Stimulated activated memory B cell treated with anti-CD40 and anti-IgM and Interleukin-4, amounts not matched to agents 10 μg/mL and 1 μg/mL and 100 μg/mL, for 72 hours (primary cell): ENCODE measurements around the gene OR8A1.

Experiments used
- ATAC-seq: fragments of 150-1000 bp; cut with Tn5 transposase; 2 replicates; pipeline ENCODE4 v1.10.0; 2021
- H3K27ac Mint-ChIP-seq: one replicate; pipeline ENCODE4 v1.8.0; 2022; ENCODE audit warnings: mild to moderate bottlenecking, mixed read lengths
- H3K27me3 Mint-ChIP-seq: one replicate; pipeline ENCODE4 v1.8.0; 2022; ENCODE audit warnings: mixed read lengths
- H3K36me3 Mint-ChIP-seq: one replicate; pipeline ENCODE4 v1.8.0; 2022; ENCODE audit warnings: mixed read lengths
- H3K4me1 Mint-ChIP-seq: one replicate; pipeline ENCODE4 v1.8.0; 2022; ENCODE audit warnings: mixed read lengths
- H3K4me3 Mint-ChIP-seq: one replicate; pipeline ENCODE4 v1.8.0; 2022; ENCODE audit warnings: mild to moderate bottlenecking, moderate library complexity, mixed read lengths
- H3K9me3 Mint-ChIP-seq: one replicate; pipeline ENCODE4 v1.8.0; 2022; ENCODE audit warnings: mixed read lengths

The OR8A1 gene

DNA sequence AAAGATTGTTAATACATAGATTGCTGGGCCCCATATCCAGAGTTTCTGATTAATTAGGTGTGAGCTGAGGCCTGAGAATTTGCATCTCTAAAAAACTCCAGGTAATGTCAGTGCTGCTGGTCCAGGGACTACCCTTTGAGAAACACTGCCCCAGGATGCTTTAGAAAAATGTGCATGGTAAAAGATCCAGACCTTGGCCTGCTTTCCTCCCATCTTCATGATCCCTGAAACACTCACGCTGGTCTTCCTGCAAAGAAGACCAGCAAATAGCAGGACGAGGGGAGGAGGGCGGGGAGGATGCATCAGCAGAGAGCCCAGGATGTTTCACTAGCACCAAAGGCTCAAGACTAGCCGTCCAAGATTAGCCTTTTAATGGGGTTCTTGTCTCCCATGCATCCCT, at the start of gene OR8A1:
Gene OR8A1 (plus strand): TSS at position 301 of the 400 bp plus-strand sequence. CDS start 123 bp downstream, outside the sequence.
- no peak within 1 kb of the TSS for H3K27ac Mint-ChIP-seq
- no peaks in the 10 kb centered on the region for H3K9me3 Mint-ChIP-seq
- ATAC-seq, result no peak
- peaks cover 11% of the 10 kb centered on the region for H3K4me1 Mint-ChIP-seq
- H3K36me3 Mint-ChIP-seq, result no peaks in the 10 kb centered on the region
- H3K4me3 Mint-ChIP-seq, result no peak within 1 kb of the TSS
- H3K27me3 Mint-ChIP-seq, result peaks cover 34% of the 10 kb centered on the region

DNA sequence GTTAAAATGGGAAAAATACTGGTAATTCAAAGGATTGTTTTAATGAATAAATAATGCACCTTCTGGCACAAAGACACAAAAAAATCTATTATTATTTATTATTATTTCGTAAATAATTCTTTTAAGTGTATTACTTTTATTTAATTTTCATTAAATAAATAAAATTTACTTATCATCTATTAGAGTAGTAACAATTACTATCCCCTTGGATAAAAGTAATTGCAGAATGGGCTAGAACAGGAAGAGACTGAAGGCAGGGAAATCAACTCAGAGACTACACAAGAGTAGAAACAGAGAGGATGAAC, 49.3 kb upstream of the OR8A1 start:
- no peak overlapping the region for H3K4me3 Mint-ChIP-seq
- no peaks in the 10 kb centered on the region for H3K4me1 Mint-ChIP-seq
- H3K9me3 Mint-ChIP-seq, result no peaks in the 10 kb centered on the region

DNA sequence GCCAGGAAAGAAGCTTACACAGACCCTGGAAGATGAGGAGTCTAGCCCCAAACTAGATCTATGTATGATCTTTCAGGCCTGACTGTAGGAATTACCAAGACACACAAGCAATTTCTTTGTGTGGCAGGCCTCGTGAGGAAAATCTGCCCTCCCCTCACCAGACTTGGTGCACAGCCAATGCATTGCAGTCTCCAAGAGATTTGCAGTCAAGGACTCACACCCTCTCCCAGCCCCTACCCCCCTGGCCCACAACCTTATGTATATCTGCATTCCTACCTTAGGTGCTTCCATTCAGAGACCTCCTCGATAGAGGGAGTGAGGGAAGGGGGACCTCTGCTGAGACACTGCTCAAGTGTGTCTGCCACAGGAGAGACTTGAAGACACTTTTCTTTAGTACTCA, 36.2 kb upstream of the OR8A1 start:
- no peak for ATAC-seq
- H3K27me3 Mint-ChIP-seq, result peaks cover 53% of the 10 kb centered on the region
- H3K4me3 Mint-ChIP-seq, result no peak overlapping the region
- no peaks in the 10 kb centered on the region for H3K4me1 Mint-ChIP-seq
- H3K9me3 Mint-ChIP-seq, result peaks cover 7% of the 10 kb centered on the region
- H3K36me3 Mint-ChIP-seq, result no peaks in the 10 kb centered on the region
- H3K27ac Mint-ChIP-seq, result no peak overlapping the region

More for the DNA sequence above, 49.3 kb upstream of the OR8A1 start:
- Mint-ChIP-seq H3K27ac (no peak overlapping the region), H3K27me3 (peaks cover 11% of the 10 kb centered on the region), H3K36me3 (no peaks in the 10 kb centered on the region)
- no peak for ATAC-seq

DNA sequence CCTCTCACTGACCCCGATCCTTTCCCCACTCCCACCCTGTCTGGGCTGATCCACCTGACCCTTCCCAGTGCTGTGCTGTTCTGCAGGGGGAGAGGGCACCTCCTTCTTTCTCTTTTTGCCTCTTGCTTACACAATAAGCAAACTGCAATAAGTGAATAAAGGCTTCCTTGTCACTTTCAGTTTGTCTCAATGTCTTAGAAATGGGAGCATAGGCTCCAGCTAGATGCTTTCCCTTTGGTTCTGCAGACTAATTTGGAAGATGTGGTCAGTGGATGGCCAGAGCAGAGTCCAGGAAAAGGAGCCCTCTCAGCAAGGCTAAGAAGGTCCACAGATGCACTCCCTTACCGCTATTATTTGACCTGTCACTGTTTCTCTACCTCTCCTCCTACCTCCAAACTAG, 35.7 kb upstream of the OR8A1 start:
- no peaks in the 10 kb centered on the region for H3K36me3 Mint-ChIP-seq
- peaks cover 53% of the 10 kb centered on the region for H3K27me3 Mint-ChIP-seq
- peaks cover 3% of the 10 kb centered on the region for H3K9me3 Mint-ChIP-seq
- no peak overlapping the region for H3K27ac Mint-ChIP-seq
- no peak overlapping the region for H3K4me3 Mint-ChIP-seq
- no peak for ATAC-seq
- no peaks in the 10 kb centered on the region for H3K4me1 Mint-ChIP-seq

DNA sequence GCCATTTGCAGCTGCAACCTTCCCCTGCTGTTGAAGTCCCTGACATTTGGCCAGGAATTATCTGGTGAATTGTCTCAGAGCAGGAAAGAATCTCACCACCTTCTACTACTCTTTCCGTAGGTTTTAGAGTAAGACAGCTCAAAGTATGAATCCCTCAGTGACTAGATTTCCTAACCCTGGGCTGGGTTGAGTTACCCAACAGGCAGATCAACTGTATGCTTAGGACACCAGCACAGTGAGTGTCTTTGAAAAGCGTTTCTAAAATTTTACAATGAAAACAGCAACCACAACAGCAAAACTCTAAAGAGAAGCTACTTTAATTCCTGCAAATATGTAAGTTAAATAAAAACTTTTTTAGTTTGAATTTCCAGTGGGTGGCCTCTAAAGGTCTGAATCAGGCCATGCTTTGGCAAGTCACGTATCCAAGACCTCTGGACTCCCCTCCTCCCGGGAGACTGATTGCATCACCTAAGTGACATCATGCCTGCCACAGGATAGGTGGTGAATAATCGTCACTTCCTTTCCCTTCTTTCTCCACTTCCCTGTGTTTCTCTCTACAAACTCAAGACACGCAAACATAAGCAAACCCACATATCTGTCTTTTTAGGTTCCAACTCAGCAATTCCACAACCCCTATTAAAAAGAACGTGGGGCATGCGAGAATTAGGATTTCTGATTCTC, 34.1 kb upstream of the OR8A1 start:
- H3K9me3 Mint-ChIP-seq, result no peaks in the 10 kb centered on the region
- no peaks in the 10 kb centered on the region for H3K4me1 Mint-ChIP-seq
- peaks cover 59% of the 10 kb centered on the region for H3K27me3 Mint-ChIP-seq
- H3K27ac Mint-ChIP-seq, result no peak overlapping the region
- no peak overlapping the region for H3K4me3 Mint-ChIP-seq
- no peak for ATAC-seq
- no peaks in the 10 kb centered on the region for H3K36me3 Mint-ChIP-seq

DNA sequence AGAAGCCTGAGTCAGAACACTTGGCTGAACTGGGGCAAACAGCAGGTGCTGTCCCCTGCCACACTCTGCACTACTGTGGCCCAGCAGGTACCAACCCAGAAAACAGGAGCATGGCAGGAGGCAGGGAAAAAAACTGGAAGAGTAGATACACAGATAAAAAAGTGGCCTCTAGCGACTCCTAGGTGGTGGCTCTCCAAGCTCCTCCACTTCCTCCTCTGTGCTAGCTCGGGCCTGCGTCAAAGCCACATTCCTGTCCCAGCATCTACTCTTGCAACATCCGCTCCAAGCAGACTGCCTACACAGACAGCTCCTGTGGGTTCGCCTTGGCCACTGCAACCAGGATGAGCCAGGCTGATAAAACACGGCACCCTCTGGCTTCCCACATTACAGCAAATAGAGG, 33.3 kb upstream of the OR8A1 start:
- H3K36me3 Mint-ChIP-seq, result no peaks in the 10 kb centered on the region
- H3K27ac Mint-ChIP-seq, result no peak overlapping the region
- no peaks in the 10 kb centered on the region for H3K9me3 Mint-ChIP-seq
- H3K27me3 Mint-ChIP-seq, result peaks cover 59% of the 10 kb centered on the region
- ATAC-seq, result no peak
- H3K4me3 Mint-ChIP-seq, result no peak overlapping the region
- no peaks in the 10 kb centered on the region for H3K4me1 Mint-ChIP-seq

DNA sequence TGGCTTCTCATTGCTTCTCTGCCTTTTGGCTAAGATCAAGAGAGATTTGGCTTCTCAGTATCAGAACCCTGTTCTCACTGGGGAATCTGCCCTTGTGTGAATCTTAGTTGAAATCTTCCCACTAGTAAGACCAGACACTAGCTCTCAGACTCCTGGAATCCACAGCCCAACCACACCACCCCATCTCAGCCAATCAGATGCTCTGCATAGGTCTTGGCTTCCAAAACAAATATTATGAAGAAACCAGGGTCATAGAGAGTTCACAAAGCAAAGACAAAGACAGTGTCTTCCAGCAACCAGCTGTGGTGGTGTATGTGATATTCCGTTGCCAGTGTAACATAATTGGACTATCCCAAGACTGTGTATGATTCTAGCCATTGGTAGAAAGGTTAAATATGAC, 31.8 kb upstream of the OR8A1 start:
- Mint-ChIP-seq H3K9me3 (peaks cover under 1% of the 10 kb centered on the region), H3K27ac (no peak overlapping the region), H3K4me1 (no peaks in the 10 kb centered on the region), H3K4me3 (no peak overlapping the region), H3K36me3 (no peaks in the 10 kb centered on the region), H3K27me3 (peaks cover 53% of the 10 kb centered on the region)
- no peak for ATAC-seq

DNA sequence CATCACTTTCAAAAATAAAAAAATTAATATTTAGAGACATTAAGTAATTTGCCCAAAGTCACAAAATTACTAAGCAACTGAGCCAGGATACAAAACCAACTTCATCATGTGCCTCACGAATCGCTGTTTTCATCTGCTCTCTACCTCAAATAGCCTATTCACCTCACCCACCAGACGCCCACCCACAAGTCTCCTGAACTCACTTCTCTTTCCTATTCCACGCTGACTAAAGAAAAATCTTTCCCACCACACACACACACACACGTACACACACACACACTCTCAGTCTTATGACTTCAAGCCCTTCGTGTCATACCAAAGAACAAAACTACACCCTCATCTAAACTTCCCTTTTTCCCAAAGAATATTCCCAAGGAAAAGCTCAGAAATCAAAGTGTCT, 28.6 kb upstream of the OR8A1 start:
- peaks cover 2% of the 10 kb centered on the region for H3K9me3 Mint-ChIP-seq
- no peak overlapping the region for H3K4me3 Mint-ChIP-seq
- H3K36me3 Mint-ChIP-seq, result no peaks in the 10 kb centered on the region
- H3K27ac Mint-ChIP-seq, result no peak overlapping the region
- H3K27me3 Mint-ChIP-seq, result peaks cover 45% of the 10 kb centered on the region
- H3K4me1 Mint-ChIP-seq, result no peaks in the 10 kb centered on the region
- no peak for ATAC-seq

DNA sequence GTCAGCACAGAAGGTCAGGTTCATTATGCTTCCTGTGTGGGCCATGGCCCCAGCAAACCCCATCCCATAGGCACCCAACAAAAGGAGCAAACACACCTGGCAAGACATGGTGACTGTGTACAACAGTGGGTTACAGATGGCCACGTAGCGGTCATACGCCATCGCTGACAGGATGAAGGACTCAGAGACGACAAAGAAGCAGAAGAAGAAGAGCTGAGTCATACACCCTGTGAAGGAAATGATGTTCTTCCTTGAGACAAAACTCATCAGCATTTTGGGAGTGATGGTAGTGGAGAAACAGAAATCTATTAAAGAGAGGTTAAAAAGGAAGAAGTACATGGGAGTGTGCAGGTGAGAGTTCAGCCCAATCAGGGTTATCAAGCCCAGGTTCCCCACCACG, 26.7 kb upstream of the OR8A1 start:
- ATAC-seq, result no peak
- Mint-ChIP-seq H3K9me3 (peaks cover 2% of the 10 kb centered on the region), H3K4me1 (no peaks in the 10 kb centered on the region), H3K27me3 (peaks cover 40% of the 10 kb centered on the region), H3K4me3 (no peak overlapping the region), H3K36me3 (no peaks in the 10 kb centered on the region), H3K27ac (no peak overlapping the region)

DNA sequence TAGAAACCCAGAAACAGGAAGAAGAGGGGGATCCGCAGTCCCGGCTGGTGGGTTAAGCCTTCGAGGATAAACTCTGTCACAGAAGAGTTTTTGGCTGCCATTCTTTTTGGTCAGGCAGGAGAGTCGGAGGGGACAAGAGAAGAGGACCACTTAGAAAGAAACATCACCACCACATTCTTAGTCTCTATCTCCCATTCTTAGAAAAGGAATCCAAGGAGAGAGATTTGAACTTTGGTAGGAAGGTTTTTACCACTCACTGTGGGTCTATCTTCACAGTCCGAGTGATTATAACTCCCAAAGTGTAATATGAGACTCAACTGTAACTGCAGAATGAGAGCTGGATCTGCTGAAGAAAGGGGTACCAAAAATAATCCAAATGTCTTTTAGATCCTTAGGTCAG, 26.2 kb upstream of the OR8A1 start, which contains the start of gene OR8B12:
Gene OR8B12 (minus strand): TSS at position 101 of the 400 bp plus-strand sequence. CDS start 0 bp downstream, at position 101.
- H3K4me3 Mint-ChIP-seq, result no peak within 1 kb of the TSS
- no peak for ATAC-seq
- peaks cover 40% of the 10 kb centered on the region for H3K27me3 Mint-ChIP-seq
- peaks cover 2% of the 10 kb centered on the region for H3K9me3 Mint-ChIP-seq
- H3K36me3 Mint-ChIP-seq, result no peaks in the 10 kb centered on the region
- H3K27ac Mint-ChIP-seq, result no peak within 1 kb of the TSS
- H3K4me1 Mint-ChIP-seq, result no peaks in the 10 kb centered on the region

DNA sequence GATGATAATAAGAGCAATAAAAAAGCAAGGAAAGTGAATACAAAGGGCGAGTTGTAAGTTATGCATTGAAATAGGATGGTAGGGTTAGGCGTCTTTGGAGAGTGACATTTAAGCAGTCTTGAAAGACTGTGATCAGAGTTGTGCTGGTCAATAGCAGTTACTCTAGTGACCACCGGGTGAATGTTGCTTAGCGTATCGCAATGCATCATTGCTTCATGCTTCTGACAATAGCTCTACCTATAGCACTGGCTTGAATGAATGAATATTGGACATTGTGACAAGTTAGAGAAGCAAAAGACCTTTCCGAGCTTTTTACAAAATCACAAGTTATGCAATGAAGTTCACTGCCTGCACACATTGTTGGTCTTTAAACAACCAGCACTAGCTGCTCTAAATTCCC, 18.6 kb upstream of the OR8A1 start:
- Mint-ChIP-seq H3K4me1 (no peaks in the 10 kb centered on the region), H3K9me3 (peaks cover 8% of the 10 kb centered on the region), H3K27ac (no peak overlapping the region), H3K36me3 (no peaks in the 10 kb centered on the region), H3K4me3 (no peak overlapping the region), H3K27me3 (peaks cover 3% of the 10 kb centered on the region)
- no peak for ATAC-seq

DNA sequence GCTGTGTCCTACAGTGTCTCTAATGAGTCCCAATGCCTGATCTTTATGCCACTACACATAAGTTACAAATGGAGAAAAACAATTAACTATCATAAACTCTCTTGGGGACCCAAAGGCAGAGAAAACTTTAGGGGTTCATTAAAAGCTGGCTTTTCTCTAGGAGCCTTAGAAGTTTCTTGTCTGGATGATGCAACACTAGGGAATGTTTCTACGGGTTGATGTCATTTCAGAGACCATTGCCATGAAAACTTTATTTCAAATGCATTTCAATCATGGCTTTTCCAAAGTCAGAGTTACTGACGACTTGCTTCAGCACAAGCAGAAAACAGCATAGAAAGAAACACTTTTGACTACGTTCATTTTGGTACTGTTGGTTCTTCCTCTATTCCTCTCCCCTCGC, 17.8 kb upstream of the OR8A1 start:
- ATAC-seq, result no peak
- H3K9me3 Mint-ChIP-seq, result peaks cover 8% of the 10 kb centered on the region
- no peak overlapping the region for H3K27ac Mint-ChIP-seq
- no peaks in the 10 kb centered on the region for H3K36me3 Mint-ChIP-seq
- H3K4me1 Mint-ChIP-seq, result no peaks in the 10 kb centered on the region
- no peak overlapping the region for H3K4me3 Mint-ChIP-seq
- no peaks in the 10 kb centered on the region for H3K27me3 Mint-ChIP-seq

DNA sequence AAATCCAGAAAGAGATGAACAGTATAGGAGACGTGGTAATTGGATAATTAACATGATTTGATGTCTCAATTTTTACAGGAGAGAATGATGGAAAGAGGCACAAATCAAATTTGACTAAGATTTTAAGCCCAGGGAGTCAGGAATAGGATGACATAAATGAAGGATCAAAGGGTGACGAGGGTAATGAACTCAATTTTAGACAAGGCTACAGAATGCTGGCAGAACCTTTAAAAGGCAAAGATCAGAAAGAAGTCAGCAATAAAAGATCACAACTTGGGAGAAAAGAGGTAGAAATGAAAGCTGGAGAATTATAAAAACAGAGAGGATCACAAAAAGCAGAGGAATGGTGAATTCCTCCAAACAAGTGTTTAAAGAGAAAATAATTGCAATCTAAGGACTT, 13.0 kb upstream of the OR8A1 start:
- Mint-ChIP-seq H3K27me3 (peaks cover 6% of the 10 kb centered on the region), H3K36me3 (no peaks in the 10 kb centered on the region), H3K4me3 (no peak overlapping the region), H3K4me1 (no peaks in the 10 kb centered on the region), H3K27ac (no peak overlapping the region), H3K9me3 (peaks cover 8% of the 10 kb centered on the region)
- no peak for ATAC-seq

DNA sequence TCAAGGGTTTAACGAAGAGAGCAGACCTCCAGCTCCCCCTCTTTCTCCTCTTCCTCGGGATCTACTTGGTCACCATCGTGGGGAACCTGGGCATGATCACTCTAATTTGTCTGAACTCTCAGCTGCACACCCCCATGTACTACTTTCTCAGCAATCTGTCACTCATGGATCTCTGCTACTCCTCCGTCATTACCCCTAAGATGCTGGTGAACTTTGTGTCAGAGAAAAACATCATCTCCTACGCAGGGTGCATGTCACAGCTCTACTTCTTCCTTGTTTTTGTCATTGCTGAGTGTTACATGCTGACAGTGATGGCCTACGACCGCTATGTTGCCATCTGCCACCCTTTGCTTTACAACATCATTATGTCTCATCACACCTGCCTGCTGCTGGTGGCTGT, 363 bp downstream of the OR8A1 start:
- ATAC-seq, result no peak
- Mint-ChIP-seq H3K27ac (no peak overlapping the region), H3K9me3 (no peaks in the 10 kb centered on the region), H3K4me3 (no peak overlapping the region), H3K4me1 (peaks cover 11% of the 10 kb centered on the region), H3K27me3 (peaks cover 29% of the 10 kb centered on the region), H3K36me3 (no peaks in the 10 kb centered on the region)

DNA sequence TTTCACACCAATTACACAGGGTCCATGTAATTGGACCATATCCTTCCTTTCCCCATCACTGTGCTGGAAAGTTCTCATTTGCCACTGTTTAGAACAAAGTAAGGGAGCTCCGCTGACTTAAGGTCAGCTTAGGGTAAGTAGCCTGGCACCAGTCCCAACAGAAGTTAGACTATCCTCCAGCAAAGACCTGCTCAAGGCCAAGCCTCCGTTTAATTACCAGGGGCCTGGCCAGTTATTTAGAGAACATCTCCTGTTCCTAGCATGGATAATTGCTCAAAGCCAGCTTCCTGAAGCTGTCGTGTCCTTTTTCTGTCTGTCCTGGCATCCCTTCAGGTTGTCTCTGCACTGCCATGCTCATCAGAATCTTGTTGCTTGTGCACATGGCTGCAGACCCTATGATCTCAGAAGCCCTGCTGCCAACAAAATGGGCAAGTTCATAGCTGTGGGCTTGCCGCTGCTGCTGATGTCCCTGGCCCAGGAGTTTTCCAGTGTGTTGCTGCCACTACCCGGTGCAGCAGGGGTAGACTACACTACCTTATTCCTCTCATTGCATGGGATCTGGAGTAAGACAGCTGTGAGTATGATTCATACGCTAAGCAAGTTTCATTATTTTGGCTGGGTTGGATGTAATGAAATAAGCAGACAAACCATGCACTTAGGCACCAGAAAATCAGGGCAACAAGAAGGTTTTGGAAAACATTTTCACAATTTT, 8.1 kb downstream of the OR8A1 start:
- no peak overlapping the region for H3K27ac Mint-ChIP-seq
- no peaks in the 10 kb centered on the region for H3K36me3 Mint-ChIP-seq
- no peak for ATAC-seq
- H3K4me3 Mint-ChIP-seq, result no peak overlapping the region
- H3K4me1 Mint-ChIP-seq, result no peaks in the 10 kb centered on the region
- H3K9me3 Mint-ChIP-seq, result no peaks in the 10 kb centered on the region
- no peaks in the 10 kb centered on the region for H3K27me3 Mint-ChIP-seq

DNA sequence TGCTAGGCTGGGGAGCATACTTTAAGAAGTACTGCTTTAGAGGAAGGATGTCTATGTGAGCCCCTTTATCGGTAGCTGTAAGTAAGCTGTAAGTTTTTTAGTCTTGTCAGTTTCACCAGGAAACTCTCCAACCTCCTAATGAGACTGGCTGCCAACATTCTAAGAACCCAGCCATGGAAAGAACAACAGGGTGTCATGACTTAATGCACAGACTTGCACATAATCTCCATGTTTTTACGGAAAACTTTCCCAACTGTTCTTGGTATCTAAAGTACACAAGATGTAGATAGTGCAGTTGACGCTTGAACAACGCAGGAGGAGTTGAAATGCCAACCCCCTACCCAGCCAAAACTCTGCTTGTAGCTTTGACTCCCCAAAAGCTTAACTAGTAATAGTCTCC, 9.0 kb downstream of the OR8A1 start:
- Mint-ChIP-seq H3K9me3 (no peaks in the 10 kb centered on the region), H3K4me1 (no peaks in the 10 kb centered on the region), H3K27me3 (no peaks in the 10 kb centered on the region), H3K27ac (no peak overlapping the region), H3K36me3 (no peaks in the 10 kb centered on the region), H3K4me3 (no peak overlapping the region)
- ATAC-seq, result no peak
